Adrenal gland (tissue), 12 donors: ENCODE data around the gene UVSSA. TPM values are rescaled to one million over a fixed set of nuclear protein-coding genes. Genes with fewer than 3 reads are reported as not detected.
"Not testable (repeated sequence)": the region's sequence is repeated elsewhere in the genome, so short reads cannot be mapped to it uniquely, and the experiment has no call there.

Experiments used
- DNase-seq, 7 donors: peaks; one replicate each; pipeline ENCODE4 v3.0.0-alpha.2; 2019 to 2020
- H3K27ac ChIP-seq, 5 donors: fragments of 200-600 bp; sonication (generic) in 4 of 5; 1 replicate in 3 of 5; 2 replicates in 2 of 5; pipeline versions ENCODE4 v1.5.1 to v1.8.0; 2016 to 2020; ENCODE audit warnings: mild to moderate bottlenecking in 1 of 5
- H3K27me3 ChIP-seq: fragments of 200-600 bp; 2 replicates; pipeline ENCODE4 v1.8.0; 2021
- H3K36me3 ChIP-seq, 2 donors: fragments of 200-600 bp; replicated peaks in 1 of 2; 1 replicate in 1 of 2; 2 replicates in 1 of 2; pipeline versions ENCODE4 v1.5.1 to v1.8.0; 2018 to 2022
- H3K4me1 ChIP-seq, 2 donors: fragments of 200-600 bp; replicated peaks in 1 of 2; 1 replicate in 1 of 2; 2 replicates in 1 of 2; pipeline versions ENCODE4 v1.5.1 to v1.8.0; 2018 to 2021
- H3K4me3 ChIP-seq, 4 donors: fragments of 200-600 bp; sonication (generic) in 3 of 4; one replicate each; pipeline ENCODE4 v1.5.1; 2016 to 2018
- H3K9me3 ChIP-seq, 3 donors: fragments of 200-600 bp; sonication (generic) in 1 of 3; replicated peaks in 1 of 3; 1 replicate in 2 of 3; 2 replicates in 1 of 3; pipeline versions ENCODE4 v1.5.1 to v1.8.0; 2016 to 2021
- POLR2A ChIP-seq, 2 donors: fragments of 450-650 bp; IDR thresholded peaks; one replicate each; pipeline ENCODE4 v1.6.1; 2017; ENCODE audit warnings: antibody characterized with exemption in 2 of 2, mild to moderate bottlenecking in 2 of 2, moderate library complexity in 1 of 2
- WGBS, 4 donors: extraction: QIAGEN DNeasy Blood & Tissue Kit in 2 of 4; methylation state at CpG; one replicate each; pipeline versions ENCODE4 v1.1.5 to v1.1.7; 2013 to 2017; 5-methylcytosine and 5-hydroxymethylcytosine counted together
- intact Hi-C, 2 donors: fragments of 100-400 bp; cut with DNase I; formaldehyde crosslinking; loops; one replicate each; pipeline versions ENCODE4 v1.14.1 to v1.15.0; 2022 to 2023
- polyA plus RNA-seq, 3 donors: library from polyadenylated mRNA; stranded (reverse); fragments of 200-250 nt in 2 of 3; fragments of 350-450 nt in 1 of 3; fragmentation: Illumina TruSeq in 1 of 3; extraction: RNeasy Lipid Tissue Mini Kit (QIAGEN cat#74804) in 1 of 3; gene quantifications; one replicate each; pipeline ENCODE4 v1.2.3, GENCODE V29; 2013 to 2014
- total RNA-seq, 9 donors: library from RNA; depleted of rRNA in 4 of 9; stranded (reverse); fragments of >200 nt in 4 of 9; fragments of 120-200 nt in 1 of 9; fragmentation: NEBNext Ultra II Directional in 1 of 9; extraction: Animal tissue kit (Norgen Biotek cat#: 25700) in 1 of 9; gene quantifications; one replicate each; pipeline versions ENCODE4 v1.1.0 to v1.2.4, GENCODE V29; 2013 to 2023
- TF ChIP-seq, protein P1 (sequence below), 6 experiments: fragments of 450-650 bp in 4 of 6; fragments of 200-600 bp in 2 of 6; sonication (generic) in 1 of 6; IDR thresholded peaks; 1 replicate in 5 of 6; 2 replicates in 1 of 6; pipeline versions ENCODE4 v1.5.1 to v1.8.0; 2016 to 2021; ENCODE audit warnings: antibody characterized with exemption in 6 of 6, mild to moderate bottlenecking in 2 of 6, moderate library complexity in 1 of 6
- donor health status: healthy with polysubstance abuse.
- donor health status: Bipolar disorder and iron deficiency.
- donor health status: DM: yes; HTN: yes; CAD: no.
- donor health status: DM: no; HTN: no; CAD: no.
- donor health status: DM: no; HTN: no; CAD: no.
- donor health status: DM: yes; HTN: yes; CAD: no.

Gene UVSSA
- total and polyA plus RNA-seq, 12 donors = 2.9 to 37.4 (median 17.5) TPM

GRCh38 chr4:1383728-1384591 lies 37.0 kb downstream of the UVSSA start:
- H3K27ac ChIP-seq = no peak overlapping the region
- no peaks in the 10 kb centered on the region for H3K27me3 ChIP-seq
- intact Hi-C loops = no loop called here
- TF ChIP-seq, protein P1, sequence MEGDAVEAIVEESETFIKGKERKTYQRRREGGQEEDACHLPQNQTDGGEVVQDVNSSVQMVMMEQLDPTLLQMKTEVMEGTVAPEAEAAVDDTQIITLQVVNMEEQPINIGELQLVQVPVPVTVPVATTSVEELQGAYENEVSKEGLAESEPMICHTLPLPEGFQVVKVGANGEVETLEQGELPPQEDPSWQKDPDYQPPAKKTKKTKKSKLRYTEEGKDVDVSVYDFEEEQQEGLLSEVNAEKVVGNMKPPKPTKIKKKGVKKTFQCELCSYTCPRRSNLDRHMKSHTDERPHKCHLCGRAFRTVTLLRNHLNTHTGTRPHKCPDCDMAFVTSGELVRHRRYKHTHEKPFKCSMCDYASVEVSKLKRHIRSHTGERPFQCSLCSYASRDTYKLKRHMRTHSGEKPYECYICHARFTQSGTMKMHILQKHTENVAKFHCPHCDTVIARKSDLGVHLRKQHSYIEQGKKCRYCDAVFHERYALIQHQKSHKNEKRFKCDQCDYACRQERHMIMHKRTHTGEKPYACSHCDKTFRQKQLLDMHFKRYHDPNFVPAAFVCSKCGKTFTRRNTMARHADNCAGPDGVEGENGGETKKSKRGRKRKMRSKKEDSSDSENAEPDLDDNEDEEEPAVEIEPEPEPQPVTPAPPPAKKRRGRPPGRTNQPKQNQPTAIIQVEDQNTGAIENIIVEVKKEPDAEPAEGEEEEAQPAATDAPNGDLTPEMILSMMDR (IDR thresholded peaks at IDR 0.05) = no peak
- TF ChIP-seq POLR2A (IDR thresholded peaks at IDR 0.05) = no peak
- WGBS, 4 donors = 91 to 97% (median 93%) methylated on average over 21 to 34 of the region's 34 CpGs
- H3K4me3 ChIP-seq = no peak overlapping the region
- no peaks in the 10 kb centered on the region for H3K36me3 ChIP-seq
- H3K4me1 ChIP-seq = no peaks in the 10 kb centered on the region
- DNase-seq = no peak
- H3K9me3 ChIP-seq = peaks cover 0 to 3% (median 0%) of the 10 kb centered on the region in 3 donors

DNA sequence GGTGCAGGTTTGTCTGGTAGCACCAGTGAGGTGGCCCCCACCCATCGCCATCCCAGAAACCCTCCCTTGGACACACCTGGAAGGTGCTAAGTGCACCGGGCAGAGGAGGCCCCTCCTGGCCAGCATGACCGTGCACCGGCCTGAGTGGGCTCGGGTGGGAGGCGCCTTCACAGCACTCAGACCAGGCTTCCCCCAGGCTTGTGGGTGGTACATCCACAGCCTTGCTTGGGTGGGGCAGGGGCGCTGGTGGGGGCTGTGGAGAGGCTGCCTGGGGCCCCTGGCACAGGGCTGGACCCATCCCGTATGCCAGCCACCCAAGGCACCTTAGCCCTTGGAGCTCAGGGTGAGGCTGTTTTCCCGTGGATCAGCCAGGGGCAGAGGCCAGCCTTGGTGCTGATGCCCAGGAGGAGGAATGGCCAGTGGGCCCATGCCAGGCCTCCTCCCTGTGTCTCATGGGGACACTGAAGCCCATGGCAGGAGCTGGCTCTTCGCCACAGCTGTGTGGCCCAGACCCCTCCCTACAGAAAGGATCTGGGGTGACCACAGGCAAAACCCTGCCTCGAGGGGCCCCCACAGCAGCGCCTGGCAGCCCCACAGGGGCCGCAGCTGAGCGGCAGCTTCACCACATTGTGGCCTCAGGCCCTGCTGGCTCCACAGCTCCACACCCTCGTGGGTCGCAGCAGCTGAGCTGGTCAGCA lies 37.8 kb downstream of the UVSSA start:
- TF ChIP-seq, protein P1 (IDR thresholded peaks at IDR 0.05) = no peak
- no peak for TF ChIP-seq POLR2A (IDR thresholded peaks at IDR 0.05)
- Histone ChIP-seq H3K27me3 (no peaks in the 10 kb centered on the region), H3K4me3 (no peak overlapping the region), H3K4me1 (no peaks in the 10 kb centered on the region), H3K27ac (no peak overlapping the region), H3K9me3 (peaks cover 0 to 3% (median 0%) of the 10 kb centered on the region in 3 donors), H3K36me3 (no peaks in the 10 kb centered on the region)
- WGBS, 4 donors = 83 to 100% (median 95%) methylated on average over 1 to 16 of the region's 16 CpGs
- intact Hi-C loops = no loop called here
- no peak for DNase-seq

DNA sequence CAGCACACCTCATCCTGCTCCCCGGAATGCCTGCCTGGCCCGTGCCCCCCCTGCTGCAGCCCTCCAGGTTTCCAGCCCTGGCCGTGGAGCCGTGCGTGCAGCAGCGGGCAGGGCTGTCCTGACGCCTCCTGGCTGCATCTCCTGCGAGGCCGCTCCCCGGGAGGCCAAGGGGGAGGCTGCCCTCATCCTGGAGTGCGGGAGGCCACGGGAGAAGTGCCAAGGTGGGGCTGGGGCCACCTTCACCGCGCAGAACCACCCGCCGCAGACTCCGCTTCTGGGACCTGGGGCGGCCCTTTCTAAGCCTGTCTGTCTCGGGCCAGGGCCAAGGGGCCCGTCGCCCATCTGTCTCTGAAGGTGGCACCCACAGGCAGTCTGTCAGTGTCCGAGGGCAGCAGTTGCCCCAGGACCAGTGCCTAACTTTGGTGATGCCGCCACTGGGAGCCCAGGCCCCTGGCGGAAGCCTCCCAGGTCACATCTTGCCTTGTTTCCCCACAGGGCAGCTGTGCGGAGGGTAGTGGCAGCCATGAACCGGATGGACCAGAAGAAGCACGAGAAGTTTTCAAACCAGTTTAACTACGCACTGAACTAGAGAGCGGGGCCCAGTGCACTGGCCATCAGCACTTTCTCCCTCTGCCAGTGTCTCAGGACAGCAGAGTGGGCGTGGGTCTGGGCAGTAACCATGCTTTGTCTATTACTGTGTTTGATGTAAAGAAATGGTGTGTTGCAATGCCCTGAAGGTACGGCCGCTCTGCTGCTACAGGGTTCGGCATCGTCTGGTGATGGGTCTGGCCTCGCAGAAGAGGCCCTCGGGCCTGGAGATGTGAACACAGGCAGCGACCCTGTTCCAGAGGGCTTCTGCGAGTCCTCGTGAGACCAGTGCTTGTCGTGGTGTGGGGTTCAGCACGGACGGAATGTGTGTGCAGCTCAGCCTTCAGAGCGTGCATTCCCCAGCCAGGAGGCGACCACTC lies 38.6 kb downstream of the UVSSA start:
- DNase-seq = no peak
- no peak overlapping the region for H3K4me3 ChIP-seq
- H3K4me1 ChIP-seq = no peaks in the 10 kb centered on the region
- intact Hi-C loops = no loop called here
- no peak for TF ChIP-seq POLR2A (IDR thresholded peaks at IDR 0.05)
- TF ChIP-seq, protein P1 (IDR thresholded peaks at IDR 0.05) = no peak
- H3K27ac ChIP-seq = no peak overlapping the region
- 94 to 97% (median 96%) methylated on average over 25 to 44 of the region's 44 CpGs for WGBS, 4 donors
- H3K27me3 ChIP-seq = no peaks in the 10 kb centered on the region
- H3K9me3 ChIP-seq = peaks cover 0 to 3% (median 0%) of the 10 kb centered on the region in 3 donors
- no peaks in the 10 kb centered on the region for H3K36me3 ChIP-seq

- WGBS, 4 donors = 96 to 99% (median 97%) methylated on average over 5 of the region's 5 CpGs
- H3K4me3 ChIP-seq, H3K27me3 ChIP-seq, H3K36me3 ChIP-seq, H3K27ac ChIP-seq, H3K4me1 ChIP-seq, H3K9me3 ChIP-seq, DNase-seq: not testable (repeated sequence)
- intact Hi-C loops = loop anchor here in 1 of 2 donors (10.0 kb wide), 1 partner anchor 411 kb away; no protein-coding TSS in a partner anchor
These were observed 46.4 kb downstream of the UVSSA start for GRCh38 chr4:1393363-1393762.
